NCI-H345 treated with DMSO at 0.1 percent for 48 hours (cell line): Measurements from ENCODE around the gene SMG6.
"Not testable (repeated sequence)": the region's sequence is repeated elsewhere in the genome, so short reads cannot be mapped to it uniquely, and the experiment has no call there.

Source experiments
- DNase-seq: peaks from one replicate; lab custom pipeline; 2025; ENCODE audit not compliant: unreplicated experiment; lab: John Stamatoyannopoulos, UW

SMG6 gene

DNA sequence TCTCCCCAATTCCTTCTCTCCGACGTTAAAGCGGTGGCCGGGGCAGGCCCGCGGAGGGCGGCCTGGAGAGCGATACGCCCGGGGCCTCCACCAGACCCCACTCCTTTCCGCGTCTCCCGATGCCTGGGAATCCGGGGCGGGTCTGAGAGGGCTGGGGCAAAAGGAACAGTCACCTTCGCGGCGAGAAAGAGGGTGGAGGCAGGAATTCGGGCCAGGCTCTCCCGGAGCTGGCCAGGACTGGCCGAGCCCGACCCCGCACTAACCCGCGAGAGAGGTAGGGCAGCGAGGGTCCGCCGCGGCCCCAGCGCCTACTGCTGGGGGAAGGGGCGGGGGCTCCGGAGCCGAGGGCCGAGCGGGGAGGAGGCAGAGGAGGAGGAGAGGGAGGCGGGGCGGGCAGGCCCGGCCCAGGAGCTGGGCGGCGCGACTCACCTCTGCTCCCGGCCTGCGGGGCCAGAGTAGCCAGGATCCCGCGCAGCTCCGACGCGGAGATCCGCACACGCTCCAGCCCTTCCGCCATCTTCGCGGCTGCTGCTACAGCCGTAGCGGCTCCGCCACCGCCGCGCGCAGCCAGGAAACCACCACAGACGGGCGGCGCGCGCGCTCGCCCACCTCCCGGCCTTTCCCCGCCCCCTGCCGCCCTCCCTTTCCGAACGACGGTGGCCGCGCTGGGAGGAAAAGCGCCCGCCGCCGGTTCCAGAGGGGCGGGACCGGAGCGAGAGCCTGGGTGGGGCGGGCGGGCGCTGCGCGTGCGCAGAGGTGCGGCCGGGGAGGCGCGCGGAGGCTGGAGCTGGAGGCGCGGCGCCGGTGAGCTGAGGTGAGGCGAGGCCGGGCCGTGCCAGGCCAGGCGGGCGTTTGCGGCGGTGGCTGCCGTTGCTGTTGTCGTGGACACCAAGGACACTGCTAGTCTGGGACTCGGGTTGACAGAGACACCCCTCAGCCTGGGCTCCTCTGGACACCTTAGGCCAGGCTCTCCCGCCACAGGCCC is at the start of gene SMG6, which contains the start of gene SRR:
SMG6 (minus strand) TSS at position 582 of the 985 bp plus-strand sequence; CDS start at position 517, 65 bp downstream.
SRR (plus strand) TSS at position 747 of the 985 bp plus-strand sequence. CDS start 11,611 bp downstream, outside the sequence.
- peak; percentile 41 for DNase-seq

DNA sequence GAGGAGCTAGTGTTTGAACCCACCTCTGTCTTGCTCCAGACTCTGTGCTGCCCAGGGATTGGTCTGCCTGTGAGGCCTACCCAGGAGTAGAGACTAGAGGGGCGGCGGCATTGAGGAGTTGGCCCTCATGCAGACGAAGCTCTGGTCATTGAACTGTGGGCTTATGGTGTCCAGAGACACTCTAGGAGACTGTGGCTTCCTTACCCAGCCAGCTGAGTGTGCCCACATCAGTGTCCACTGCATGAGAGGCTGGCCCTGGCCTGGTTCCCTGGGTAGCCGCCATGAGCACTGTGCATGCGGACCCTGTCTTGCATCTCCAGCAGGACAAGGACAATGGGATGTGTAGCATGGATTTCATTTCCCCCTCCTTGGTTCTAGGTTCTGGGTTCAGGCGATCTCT is 47.7 kb upstream of the SMG6 start:
- no peak for DNase-seq

DNA sequence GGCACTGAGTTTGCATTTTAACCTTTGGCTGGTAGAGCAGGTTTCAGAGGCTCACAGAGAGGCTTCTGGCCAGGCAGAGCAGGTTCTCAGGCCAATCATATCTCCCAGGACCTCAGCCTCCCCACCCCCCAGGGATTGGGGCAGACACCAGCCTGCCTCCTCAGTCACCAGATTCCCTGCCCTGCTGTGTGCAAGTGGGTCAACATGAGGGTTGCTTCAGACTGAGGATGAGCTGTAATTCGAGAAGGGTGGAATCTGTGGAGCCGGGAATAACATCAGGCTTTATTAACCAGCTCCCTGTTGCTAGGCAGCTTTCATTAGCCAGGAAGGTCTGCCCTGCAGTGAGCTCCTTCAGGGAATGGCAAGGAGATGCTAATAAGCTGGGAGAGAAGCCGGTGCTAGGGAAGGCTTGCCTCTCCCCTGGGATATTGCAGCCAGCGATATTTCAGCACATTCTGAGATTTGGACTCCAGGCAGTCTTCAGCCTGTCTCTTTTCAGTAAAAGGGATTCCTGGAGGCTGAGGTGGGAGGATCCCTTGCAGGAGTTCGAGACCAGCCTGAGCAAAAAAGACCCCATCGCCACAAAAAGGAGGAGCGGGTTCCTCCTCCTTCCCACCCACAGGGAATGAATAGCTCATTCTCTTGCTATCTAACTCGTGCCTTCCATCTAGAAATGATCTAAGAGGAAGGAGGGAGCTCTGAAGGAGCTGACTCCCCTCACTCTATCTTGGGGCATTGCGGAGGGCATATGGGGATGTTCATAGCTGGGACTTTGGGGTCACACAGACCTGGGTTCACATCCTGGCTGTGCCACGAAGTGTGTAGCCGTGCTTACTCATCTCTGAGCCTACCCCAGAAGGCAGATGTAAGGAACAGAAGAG is 44.5 kb upstream of the SMG6 start:
- peak; percentile 30 for DNase-seq

DNA sequence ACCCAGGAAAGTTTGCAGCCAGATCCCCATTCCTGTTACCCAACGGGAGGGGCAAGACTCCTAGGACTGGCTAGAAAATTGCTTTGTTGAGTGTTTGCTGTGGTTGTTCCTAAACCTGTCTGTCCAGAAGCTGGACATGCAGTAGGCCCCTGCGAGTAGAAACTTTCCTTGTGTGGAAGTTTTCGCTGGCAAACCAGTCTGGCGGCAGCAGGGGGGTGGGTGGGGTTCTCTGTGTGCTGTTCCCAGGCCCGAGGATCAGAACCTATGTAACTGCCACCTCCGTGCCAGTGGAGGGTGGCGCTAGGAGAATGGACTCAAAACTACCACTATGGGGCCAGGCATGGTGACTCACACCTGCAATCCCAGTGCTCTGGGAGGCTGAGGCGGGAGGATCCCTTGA is 42.9 kb upstream of the SMG6 start:
- DNase-seq = no peak

DNA sequence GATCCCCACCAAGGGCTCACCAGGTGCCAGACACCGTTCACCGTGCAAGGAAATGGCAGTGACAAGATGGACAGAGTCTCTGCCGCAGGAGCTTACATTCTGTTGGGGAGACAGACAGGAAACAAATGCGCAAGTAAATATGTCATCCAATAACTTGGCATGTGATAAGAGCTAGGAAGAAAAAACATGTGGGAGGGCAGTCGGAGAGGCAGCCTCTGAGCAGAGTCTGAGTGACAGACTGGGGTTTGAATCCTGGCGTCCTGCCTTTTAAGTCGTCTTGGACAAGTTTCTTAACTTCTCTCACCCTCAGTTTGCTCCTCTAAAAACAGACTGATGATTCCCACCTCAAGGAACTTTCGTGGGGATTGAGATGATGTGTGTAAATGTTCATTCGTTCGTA is 40.9 kb upstream of the SMG6 start:
- no peak for DNase-seq

DNA sequence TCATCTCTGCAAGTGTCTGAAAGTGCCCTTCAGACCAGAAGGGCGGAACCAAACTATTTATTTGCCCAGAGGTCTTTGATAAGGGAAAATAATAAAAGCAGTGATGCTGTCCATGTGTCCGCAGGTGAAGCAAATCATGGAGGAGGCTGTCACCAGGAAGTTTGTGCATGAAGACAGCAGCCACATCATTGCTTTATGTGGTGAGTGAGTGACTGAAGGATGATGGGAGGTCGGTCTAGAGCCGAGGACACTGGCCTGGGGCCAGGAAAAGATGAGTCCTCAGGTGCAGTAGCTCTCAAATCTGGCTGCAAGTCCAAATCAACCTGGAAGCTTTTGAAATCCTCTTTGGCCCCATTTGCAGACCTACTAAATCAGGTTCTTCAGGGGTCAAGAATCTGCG is 39.8 kb upstream of the SMG6 start:
- no peak for DNase-seq

DNA sequence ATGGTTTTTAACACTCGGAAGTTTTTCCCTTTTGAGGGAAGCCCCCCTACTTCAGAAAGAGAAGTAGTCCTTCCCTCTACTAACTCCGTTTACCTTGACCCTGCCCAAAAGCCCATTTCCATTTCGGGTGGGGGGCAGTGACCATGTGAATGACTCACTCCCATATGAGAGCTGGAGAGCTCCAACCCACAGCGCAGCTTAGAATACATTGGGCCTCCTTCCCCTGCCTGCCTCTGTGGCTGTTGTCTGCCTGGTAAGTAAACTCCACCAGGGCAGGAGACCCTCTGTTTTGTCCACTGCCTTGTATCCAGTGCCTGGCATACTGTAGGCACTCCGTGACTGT is 34.7 kb upstream of the SMG6 start:
- no peak for DNase-seq

DNA sequence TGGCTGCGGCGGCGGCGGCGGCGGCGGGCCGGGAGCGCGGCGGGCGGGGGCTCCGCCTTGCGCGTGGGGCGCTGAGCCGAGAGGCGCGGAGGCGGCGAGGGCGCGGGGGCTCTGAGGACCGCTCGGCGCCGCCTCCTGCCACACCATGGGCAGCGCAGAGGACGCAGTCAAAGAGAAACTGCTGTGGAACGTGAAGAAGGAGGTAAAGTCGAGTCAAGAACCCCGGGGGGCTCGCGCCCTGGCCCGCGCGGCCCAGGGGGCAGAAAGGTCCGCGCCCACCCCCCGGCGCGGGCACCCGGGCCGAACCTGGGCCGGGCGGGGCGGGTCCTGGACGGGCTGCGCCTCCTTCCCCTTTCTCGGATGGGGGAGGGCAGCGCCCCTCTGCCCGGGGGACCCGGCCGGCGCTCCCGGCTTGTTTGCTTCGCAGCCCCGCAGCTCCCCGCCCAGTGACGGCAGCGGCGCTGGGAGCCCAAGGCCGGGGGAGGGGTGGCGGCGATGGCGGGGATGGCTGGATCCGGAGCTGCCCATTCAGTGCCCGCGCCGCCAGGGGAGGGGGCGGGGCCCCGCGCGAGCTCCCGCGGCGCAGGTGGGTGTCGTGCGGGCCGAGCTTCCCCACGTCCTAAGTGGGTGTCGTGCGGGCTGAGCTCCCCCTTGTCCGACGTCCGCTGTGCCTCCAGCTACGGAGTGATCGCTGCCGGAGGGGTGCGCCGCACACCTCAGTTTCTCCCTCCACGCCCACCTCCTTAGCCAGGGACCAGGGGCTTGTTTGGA is 34.1 kb upstream of the SMG6 start:
- no peak for DNase-seq

DNA sequence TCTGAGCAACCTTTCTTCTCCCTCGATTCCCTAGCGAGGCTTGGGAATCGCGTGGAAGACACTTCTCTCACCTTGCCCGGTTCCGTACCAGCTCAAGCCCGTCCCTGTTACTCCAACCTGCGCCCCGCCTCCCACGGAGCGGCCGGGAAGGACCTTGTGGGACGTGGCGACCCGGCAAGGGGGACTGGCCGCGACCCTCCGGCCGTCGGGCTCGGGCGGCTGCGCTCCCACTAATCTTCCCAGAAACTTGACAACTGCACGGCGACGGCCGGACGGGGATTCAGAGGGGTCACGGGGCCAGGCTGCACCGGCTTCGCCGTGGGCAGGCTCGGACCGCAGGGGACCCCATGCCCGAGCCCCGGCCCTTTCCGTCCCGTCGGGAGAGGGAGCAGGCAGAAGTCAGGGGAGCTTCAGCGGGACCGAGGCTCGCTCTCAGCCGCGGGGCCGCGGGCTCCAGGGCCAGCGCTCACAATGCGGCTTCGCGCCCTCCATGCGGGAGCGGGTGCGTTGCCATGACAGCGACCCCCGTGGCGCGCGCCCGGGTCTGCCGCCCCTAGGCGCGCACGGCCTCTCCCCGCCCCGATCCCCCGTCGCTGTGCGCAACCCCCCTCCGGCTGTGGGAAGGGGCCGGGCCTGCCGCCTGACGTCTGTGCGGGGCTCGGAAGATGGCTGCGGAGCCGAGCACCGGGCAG is 33.4 kb upstream of the SMG6 start, which contains the start of gene SGSM2:
SGSM2 (plus strand) TSS at position 650 of the 692 bp plus-strand sequence. CDS start 188 bp downstream, outside the sequence.
- DNase-seq = peak; percentile 18

DNA sequence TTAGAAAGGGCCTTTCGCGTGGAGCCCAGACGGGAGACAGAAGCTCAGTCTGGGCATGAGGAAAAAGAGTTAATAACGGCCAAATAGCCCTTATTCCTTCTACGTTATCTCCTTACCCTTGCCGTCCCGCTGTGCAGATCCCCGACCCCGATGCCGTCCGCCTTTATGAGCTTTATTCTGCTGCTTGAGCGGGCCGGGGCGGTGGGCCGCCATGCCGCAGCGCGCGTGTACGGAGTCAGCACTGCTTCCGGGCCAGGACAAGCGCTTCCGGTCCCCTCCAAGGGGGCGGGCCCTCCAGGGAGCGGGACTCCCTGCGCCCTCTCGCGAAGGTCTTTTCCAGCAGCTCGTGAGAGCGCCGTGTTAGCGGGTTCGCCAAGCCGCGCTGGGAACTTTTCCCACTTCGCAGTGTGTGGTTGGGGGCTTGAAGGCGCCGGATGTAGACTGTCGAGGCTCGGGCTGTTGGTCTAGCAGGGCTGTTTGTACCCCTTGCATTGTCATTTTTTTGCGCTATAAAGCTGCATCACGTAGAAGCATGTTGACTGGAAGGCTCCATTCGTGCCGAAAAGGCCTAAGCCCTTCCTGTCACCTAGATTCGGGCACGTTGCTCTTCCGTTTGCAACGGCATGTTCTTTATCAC is 32.7 kb upstream of the SMG6 start, which contains the start of gene TSR1:
TSR1 (minus strand) TSS at position 243 of the 637 bp plus-strand sequence; CDS start at position 213, 30 bp downstream.
- peak; percentile 47 for DNase-seq

DNA sequence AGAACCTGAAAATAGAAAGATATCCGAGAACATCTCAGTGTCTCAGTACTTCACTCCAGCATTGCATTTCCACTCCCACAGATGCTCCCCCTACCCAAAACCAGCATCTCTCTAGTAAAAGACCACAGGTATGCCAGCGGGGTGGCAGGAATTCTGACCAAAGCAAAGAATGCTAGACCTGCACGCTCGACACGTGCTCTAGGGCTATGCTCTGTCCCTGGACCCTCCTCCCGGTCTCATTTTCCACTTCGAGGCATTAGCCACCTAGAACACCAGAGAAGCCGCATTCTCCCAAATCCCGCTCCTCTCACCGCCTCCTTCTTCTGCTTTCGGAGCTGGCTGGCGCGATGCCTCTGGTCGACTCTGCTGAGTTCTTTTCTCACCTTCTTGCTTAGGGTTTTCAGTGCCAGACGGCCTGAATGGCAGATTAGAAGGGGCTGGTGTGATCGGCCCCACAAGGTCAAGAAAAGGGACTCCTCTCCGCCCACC is 32.2 kb upstream of the SMG6 start:
- DNase-seq = no peak

DNA sequence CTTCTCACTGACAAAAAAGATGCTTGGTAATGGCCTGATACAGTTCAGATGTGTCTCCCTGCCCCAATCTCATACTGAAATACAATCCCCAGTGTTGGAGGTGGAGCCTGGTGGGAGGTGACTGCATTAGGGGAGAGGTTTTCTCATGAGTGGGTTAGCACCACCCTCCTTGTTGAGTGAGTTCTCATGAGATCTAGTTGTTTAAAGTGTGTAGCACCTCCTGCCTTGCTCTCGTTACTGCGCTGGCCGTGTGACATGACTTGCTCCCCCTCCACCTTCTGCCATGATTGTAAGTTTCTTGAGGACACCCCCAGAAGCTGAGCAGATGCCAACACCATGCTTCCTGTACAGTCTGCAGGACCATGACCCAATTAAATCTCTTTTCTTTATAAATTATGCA is 27.7 kb upstream of the SMG6 start:
- no peak for DNase-seq

DNA sequence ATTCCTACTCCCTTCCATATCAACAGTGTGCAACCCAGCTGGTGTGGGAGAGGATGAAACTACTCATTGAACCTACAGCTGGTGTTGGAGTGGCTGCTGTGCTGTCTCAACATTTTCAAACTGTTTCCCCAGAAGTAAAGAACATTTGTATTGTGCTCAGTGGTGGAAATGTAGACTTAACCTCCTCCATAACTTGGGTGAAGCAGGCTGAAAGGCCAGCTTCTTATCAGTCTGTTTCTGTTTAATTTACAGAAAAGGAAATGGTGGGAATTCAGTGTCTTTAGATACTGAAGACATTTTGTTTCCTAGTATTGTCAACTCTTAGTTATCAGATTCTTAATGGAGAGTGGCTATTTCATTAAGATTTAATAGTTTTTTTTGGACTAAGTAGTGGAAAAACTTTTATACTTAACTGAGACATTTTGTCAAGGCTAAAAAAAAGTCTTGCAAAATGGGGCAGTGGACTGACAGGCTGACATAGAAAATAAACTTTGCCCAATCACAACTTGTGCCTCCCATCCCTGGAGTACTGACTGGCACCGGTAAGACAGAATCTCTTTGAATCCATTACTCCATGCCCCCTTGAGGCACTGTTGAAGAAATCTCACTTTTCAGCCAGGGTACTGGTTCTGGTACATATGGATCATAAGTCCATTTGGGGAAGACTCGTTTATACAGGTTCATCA is 20.2 kb upstream of the SMG6 start:
- DNase-seq = no peak

DNA sequence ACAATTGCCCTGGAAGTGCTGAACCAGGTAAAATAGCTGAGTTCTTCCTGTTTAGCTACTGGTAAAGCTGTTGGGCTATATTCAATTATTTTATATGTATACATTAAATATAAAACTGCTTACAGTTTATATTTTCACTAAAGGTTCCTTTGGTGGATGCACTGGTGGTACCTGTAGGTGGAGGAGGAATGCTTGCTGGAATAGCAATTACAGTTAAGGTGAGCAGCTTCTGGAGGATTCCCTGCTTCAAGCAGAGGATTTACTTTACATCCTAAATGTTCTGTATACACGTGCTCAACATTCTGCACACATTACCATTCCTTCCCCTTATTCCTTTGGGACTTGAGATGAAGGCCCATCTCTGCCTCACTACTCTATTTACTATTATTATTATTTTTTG is 17.8 kb upstream of the SMG6 start:
- no peak for DNase-seq

DNA sequence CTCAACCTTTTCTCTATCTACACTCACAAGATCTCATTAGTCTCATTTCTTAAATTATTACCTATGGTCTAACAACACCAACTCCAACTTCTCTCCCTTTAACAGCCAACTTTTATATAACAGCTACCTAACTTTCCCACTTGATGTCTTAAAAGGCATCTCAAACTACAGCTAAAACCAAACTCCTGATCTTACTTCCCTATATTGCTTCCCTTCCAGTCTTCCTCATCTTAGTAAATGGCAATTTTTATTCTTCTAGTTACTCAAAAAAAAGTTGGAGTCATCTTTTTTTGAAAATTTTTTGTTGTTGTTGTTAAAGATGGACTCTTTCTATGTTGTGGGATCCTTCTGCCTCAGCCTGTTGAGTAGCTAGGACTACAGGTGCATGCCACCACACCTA is 15.5 kb upstream of the SMG6 start:
- no peak for DNase-seq

DNA sequence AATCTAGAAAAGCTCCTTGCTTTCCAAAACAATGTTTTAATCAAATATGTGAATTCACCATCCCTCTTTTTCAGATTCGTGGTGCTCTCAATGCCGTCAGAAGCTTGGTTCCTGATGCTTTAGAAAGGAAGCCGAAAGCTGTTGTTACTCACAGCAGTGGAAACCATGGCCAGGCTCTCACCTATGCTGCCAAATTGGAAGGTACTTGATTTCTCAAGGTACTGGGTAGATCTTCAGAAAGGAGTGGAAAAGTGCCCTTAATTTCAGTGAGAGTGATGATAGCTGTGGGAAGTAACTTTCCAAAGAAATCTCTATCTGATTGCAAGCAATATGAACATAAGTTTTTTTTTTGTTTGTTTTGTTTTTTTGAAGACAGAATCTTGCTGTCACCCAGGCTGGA is 14.2 kb upstream of the SMG6 start:
- no peak for DNase-seq

DNA sequence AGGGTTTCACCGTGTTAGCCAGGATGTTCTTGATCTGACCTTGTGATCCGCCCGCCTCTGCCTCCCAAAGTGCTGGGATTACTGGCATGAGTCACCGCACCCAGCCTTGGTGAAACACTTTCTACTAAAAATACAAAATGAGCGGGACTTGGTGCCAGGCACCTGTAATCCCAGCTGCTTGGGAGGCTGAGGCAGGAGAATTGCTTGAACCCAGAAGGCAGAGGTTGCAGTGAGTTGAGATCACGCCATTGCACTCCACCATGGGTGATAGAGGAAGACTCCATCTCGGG is 13.3 kb upstream of the SMG6 start:
- not testable (repeated sequence) for DNase-seq

DNA sequence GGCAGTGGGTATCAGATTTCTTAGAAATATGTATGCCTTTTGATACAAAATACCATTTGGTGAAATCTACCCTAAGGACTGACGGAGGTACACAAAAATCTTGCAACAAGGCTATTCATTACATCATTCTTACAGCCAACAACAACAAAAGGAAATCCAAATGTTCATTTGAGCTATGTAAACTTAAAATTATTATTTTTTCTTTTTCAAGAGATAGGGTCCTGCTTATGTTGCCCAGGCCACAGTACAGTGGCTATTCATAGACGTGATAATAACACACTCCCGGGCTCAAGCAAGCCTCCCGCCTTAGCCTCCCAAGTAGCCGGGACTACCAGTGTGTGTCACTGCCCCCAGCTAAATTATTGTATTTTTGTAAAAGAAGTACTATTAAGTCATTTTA is 9.2 kb upstream of the SMG6 start:
- no peak for DNase-seq
